Stimulated activated CD4-positive, alpha-beta T cell treated with anti-CD3 and anti-CD28 coated beads, TNF-alpha, amount 100 ng/mL, for 24 hours (primary cell): ENCODE results near the gene C5orf24.
"Not testable (repeated sequence)": the region's sequence is repeated elsewhere in the genome, so short reads cannot be mapped to it uniquely, and the experiment has no call there.

Experiments used
- DNase-seq, 3 experiments: peaks; one replicate each; pipeline ENCODE4 v3.0.0-alpha.2; 2020; ENCODE audit warnings: low read depth in 3 of 3

Gene C5orf24

DNA sequence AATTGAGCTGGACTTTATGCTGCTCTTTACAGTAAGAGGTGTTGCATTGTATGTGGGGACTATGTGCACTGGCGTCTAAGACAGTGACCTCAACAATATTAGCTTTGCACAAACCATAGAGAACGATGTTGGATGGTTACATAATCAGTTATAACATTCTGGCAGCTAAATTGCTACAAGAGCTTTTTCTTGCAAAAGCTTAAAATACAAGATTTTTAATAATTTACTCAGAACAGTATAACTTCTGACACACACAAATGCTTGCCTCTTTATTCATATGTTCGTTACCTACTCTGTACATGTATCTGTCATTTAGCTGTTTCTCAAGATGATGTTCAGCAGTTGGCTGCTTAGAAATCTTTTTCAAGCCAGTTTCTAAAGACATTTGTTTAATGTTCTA is 11.6 kb downstream of the C5orf24 start:
- no peak for DNase-seq

DNA sequence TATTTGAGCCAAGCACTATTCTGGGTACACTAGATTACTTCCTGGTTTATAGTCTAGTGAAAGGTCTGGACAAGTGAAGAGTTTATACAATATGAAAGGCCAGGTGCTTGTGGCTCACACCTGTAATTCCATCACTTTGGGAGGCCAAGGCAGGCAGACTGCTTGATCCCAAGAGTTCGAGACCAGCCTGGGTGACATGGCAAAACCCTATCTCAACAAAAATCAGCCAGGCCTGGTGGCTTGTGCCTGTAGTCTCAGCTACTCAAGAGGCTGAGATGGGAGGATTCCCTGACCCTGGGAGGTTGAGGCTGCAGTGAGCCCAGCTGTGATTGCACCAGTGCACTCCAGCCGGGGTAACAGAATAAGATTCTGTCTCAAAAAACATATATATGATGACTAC is 18.9 kb downstream of the C5orf24 start:
- DNase-seq: no peak

DNA sequence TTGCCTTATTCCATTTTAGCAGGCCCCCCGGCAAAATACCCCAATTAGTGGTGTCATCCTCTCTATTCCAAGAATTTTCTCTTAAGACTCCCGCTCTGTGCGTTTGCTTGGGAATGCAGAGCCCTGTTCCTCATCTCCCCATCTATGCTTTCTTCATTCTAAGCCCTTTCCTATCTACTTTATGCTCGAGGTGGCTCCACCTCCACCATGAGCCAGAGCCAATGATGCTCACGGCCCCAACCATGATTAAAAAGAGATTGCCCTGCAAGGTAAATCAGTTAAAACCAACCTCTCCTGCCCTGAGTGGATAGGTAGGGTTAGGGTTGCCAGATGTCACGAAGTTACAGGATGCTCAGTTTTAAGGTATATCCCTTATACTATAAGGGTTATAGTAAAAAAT is 27.7 kb downstream of the C5orf24 start:
- no peak for DNase-seq

DNA sequence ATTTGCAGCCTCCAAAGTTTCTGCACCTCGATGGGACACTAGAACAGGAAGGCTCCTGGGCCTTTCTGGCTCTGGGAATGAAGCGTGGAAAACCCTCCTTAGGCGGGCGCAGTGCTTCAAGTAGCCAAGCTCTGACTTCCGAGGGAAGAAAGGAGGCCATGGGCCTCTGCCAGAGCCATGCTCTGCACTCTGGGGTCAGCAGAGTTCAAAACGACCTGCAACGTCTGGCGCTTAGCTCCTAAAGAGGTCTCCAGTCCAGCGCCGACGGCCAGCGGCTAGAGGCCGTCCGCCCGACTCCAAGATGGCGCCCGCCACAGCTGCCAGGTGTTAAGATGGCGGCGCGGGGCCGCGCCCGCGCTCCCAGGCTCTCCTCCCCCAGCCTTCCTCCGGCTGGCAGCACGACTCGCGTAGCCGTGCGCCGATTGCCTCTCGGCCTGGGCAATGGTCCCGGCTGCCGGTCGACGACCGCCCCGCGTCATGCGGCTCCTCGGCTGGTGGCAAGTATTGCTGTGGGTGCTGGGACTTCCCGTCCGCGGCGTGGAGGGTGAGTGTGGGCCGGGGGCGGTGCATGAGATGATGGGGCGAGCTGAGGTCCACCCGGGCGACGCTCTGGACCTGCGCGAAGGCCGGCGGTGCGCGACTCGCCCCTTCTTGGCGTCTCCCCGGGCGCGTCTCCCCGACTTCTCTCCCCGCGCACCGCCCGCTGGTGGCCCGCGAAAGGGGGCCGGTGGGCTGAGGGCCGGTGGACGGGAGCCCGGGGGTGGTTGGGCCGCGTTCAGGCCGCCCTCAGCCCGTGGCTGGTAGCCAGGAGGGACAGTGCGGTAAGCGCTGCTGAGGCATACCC is 28.4 kb downstream of the C5orf24 start, which contains the start of gene TXNDC15:
Gene TXNDC15, plus strand, starts transcription at position 385 of the 844 bp plus-strand sequence. Its CDS starts 57 bp downstream, at position 442.
- peak; percentile 65 to 79 (median 65) for DNase-seq

DNA sequence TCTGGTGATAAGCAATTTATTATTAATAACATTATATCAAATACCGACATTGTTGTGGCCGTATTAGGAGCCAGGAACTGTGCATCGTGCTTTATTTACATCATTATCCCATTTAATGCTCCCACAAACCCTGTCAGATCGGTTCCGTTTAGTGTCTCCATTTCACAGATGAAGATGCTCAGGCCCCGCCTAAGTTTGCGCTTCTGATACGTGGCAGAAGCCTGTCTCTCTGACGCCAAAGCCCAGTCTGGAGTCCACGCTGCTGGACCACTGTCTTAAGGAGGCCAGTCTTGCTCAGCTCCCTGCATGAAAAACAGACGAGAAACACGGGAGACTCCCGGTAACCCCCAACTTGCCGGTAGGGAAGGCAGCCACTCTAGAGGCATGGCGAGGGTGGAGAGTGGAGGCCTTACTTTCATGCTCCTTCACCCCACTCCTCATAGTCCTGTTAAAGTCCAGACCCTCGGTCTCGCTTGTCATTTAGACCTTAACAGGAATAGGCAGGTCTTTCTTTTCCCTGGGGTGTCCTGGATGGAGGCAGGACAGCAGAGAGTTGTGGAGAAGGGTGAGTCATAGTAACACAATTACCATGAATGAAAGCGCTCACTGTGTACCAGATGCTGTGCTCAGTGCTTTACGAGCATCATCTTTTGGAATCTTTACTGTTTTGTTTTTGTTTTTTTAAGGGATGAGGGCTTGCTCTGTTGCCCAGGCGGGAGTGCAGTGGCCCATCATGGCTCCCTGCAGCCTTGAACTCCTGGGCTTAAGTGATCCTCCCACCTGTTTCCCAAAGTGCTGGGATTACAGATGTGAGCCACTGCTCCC is 29.3 kb downstream of the C5orf24 start:
- DNase-seq: peak in 2 of 3 experiments; percentile 10 to 35

DNA sequence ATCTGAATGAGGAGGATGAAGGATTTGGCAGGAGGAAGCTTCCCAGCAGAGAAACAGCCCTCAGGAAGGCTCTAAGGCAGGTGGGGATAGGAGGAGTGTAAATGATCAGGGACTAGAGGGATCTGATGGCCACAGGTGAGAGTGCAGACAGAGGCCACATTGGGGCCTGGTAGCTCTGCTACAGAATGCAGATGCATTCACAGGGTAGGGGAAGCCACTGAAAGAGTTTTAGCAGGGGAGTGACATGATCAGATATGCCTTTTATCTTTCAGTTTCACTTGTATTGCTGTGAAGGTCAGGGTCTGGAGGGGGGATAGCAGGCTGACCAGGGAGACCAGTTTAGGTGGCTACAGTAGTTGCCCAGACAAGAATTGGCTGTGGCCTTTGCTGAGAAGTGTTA is 31.4 kb downstream of the C5orf24 start:
- DNase-seq: no peak

DNA sequence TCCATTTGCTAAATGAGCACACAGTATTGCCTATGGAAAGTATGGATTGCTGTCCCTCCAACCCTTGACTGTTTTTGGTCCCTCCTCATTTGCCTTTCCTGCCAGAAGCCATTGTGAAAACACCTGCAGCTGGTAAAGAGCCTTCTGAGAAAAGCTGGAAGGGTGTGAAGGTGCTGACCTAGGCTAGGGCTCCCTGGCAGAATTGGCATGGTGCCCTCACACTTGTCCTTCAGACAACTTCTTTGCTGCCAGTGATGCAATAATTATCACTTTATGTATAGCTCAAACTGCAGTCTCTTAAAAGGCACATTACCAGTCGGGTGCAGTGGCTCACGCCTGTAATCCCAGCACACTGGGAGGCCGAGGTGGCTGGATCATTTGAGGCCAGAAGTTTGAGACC is 32.6 kb downstream of the C5orf24 start:
- no peak for DNase-seq

DNA sequence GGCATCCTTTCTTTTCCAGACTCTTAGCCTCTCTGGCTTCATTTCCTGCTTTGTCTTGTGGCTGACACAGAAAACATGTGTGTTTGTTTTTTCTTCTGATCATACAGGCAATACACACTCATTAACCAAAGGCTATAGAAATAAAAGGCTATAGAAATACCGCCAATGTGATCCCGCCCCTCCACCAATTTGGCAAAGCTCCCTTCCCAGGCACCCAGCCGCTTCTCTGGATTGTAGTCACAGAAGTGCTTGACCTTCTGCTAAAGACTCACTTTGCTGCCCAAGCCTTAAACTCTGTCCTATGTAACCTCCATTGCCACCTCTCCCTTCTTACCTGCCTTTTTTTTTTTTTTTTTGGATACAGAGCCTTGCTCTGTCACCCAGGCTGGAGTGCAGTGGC is 33.7 kb downstream of the C5orf24 start:
- DNase-seq: no peak

DNA sequence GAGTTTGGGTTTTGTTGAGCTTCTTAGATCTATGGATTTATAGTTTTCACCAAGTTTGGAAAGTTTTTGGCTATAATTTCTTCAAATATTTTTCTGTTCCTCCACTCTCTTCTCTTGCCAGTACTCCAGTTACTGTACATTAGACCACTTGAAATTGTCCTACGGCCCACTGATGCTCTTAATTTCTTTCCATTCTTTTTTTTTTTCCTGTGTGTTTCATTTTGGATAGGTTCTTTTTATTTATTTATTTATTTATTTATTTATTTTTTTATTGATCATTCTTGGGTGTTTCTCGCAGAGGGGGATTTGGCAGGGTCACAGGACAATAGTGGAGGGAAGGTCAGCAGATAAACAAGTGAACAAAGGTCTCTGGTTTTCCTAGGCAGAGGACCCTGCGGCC is 35.2 kb downstream of the C5orf24 start:
- DNase-seq: not testable (repeated sequence)

DNA sequence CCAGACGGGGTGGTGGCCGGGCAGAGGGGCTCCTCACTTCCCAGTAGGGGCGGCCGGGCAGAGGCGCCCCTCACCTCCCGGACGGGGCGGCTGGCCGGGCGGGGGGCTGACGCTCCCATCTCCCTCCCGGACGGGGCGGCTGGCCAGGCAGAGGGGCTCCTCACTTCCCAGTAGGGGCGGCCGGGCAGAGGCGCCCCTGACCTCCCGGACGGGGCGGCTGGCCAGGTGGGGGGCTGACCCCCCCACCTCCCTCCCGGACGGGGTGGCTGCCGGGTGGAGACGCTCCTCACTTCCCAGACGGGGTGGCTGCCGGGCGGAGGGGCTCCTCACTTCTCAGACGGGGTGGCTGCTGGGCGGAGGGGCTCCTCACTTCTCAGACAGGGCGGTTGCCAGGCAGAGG is 35.9 kb downstream of the C5orf24 start:
- DNase-seq: not testable (repeated sequence)

DNA sequence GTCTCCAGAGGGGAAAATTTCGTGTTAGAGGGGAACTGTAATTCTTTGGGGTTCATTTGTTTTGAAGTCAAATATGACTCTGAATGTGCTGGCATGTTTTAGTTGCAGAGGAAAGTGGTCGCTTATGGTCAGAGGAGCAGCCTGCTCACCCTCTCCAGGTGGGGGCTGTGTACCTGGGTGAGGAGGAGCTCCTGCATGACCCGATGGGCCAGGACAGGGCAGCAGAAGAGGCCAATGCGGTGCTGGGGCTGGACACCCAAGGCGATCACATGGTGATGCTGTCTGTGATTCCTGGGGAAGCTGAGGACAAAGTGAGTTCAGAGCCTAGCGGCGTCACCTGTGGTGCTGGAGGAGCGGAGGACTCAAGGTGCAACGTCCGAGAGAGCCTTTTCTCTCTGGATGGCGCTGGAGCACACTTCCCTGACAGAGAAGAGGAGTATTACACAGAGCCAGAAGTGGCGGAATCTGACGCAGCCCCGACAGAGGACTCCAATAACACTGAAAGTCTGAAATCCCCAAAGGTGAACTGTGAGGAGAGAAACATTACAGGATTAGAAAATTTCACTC is 41.9 kb downstream of the C5orf24 start:
- no peak for DNase-seq

DNA sequence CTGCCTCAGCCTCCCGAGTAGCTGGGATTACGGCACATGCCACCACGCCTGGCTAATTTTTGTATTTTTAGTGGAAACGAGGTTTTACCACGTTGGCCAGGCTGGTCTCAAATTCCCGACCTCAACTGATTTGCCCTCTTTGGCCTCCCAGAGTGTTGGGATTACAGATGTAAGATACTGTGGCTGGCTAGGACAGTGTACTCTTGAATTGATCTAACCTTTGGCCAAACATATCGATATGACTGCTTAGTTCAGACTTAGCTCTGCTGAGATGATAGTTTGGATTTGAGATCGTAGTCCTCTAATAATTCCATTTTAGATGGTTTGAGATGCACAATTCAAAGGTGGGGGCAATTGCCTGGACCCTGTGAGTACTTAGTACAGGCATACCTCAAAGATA is 43.6 kb downstream of the C5orf24 start:
- DNase-seq: no peak

DNA sequence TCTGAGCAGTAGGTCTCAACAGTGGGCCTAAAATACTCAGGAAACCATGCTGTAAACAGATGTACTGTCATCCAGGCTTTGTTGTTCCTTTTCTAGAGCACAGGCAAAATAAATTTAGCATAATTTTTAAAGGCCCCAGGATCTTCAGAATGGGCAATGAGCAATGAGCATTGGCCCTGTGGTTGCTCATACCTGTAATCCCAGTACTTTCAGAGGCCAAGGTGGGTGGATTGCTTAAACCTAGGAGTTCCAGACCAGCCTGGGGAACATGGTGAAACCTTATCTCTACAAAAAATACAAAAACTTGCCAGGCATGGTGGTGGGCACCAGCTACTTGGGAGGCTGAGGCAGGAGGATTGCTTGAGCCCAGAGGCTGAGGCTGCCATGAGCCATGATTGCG is 45.7 kb downstream of the C5orf24 start:
- DNase-seq: no peak

DNA sequence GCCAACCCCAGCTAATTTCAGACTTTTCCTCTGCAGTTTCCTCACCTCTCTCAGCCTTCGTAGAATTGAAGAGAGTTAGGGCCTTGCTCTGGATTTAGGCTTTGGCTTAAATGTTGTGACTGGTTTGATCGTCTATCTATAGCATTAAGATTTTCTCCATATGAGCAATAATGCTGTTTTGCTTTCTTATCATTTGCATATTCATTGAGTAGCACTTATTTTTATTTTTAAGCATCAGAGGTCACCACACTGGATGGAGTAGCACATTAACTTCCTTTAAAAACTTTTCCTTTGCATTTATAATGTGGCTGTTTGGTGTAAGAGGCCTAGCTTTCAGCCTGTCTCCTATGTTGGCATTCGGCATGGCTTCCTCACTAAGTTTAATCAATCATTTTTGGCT is 46.5 kb downstream of the C5orf24 start:
- no peak for DNase-seq

DNA sequence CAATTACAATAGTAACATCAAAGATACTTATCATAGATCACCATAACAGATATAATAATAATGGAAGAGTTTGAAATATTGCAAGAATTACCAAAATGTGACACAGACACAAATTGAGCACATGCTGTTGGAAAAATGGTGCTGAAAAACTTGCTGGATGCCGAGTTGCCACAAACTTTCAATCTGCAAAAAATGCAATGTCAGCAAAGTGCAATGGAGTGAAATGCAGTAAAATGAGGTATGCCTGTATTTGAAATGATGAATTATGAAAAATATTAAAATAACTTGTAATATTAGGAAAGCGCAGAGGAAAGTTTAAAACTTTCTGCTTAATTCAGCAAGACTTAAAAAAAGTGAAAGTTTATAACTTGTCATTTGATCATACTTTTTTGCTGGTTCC is 47.2 kb downstream of the C5orf24 start:
- no peak for DNase-seq

DNA sequence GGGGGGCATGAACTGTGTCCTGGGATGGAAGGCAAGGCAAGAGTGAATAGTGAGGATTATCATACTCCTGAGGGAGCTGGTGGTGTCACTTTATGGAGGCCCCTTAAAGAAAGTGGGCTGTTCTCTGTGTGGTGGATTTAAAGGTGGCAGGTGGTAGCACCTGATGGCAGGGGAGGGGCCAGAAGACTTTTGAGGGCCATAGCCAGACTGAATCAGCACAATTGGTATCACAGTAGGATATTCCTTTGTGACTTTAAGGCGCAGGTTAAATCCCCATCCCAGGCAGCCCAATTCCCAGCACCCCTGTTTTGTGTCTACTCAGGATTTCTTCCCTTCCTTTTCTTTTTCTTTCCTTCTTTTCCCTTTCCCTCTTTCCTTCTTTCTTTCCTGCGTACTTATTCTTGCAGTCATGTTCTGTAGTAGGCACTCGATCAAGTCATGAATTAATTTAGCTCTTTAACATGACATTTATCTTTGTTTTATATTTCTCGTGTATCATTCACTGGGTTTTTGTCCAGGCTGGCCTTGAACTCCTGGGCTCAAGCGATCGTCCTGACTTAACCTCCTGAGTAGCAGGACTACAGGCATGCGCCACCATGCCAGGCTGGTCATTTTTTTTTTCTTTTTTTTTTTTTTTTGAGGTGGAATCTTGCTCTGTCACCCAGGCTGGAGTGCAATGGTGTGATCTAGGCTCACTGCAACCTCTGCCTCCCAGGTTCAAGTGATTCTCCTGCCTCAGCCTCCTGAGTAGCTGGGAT is 48.2 kb downstream of the C5orf24 start:
- DNase-seq: no peak

DNA sequence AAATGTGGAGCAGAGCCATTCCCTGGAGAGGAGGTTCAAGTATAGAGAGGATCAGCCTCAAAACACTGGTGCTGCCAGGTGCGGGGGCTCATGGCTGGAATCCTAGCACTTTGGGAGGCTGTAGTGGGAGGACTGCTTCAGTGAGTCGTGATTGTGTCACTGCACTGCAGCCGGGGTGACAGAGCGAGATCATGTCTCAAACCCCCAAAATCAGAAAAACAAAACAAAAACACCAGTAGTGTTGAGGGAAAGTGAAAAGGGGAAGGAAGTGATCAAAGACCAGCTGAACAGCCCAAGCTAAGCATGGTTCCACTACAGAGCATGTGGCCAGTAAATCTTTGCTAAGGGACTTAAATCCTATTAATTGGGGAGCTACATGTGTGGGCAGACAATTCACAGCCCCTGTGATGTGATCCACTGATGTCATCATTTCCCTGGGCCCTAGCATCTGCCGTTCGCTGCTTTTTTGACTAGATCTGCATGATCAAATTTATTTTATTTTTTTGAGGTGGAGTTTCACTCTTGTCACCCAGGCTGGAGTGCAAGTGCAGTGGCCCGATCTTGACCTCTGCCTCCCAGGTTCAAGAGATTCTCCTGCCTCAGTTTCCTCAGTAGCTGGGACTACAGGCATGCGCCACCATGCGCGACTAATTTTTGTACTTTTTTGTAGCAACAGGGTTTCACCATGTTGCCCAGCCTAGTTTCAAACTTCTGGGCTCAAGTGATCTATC is 56.5 kb downstream of the C5orf24 start:
- no peak for DNase-seq

DNA sequence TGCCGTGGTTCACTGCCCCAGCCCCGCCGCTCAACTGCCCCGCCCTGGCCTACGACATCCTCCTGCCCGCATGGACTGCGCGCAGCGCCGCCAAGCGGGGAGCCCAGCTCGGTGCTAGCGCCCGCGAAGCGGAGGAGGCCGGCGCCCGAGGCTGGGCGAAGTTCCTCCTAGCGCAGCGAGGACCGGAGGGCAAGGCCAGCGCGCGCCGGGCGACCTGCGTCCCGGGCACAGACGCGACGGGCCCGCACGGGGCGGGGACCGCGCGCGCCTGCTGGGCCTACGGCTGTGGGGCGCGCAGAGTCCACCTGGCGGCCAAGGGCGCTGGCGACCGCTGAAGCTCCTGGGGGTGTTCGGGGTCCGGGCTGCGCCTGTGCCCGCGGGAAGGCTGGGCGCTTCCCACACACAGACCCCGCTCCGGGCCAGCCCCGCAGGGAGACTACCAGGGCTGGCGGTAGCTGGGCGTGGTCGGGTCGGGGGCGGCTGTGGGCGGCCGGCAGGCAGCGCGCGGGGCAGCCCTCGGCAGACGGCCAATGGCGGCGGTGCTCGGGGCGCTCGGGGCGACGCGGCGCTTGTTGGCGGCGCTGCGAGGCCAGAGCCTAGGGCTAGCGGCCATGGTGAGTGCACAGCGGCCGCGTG is 59.0 kb downstream of the C5orf24 start, which contains the start of gene PCBD2:
Gene PCBD2, plus strand, starts transcription at position 522 of the 636 bp plus-strand sequence. Its CDS starts 9 bp downstream, at position 531.
- peak; percentile 82 to 93 (median 83) for DNase-seq

DNA sequence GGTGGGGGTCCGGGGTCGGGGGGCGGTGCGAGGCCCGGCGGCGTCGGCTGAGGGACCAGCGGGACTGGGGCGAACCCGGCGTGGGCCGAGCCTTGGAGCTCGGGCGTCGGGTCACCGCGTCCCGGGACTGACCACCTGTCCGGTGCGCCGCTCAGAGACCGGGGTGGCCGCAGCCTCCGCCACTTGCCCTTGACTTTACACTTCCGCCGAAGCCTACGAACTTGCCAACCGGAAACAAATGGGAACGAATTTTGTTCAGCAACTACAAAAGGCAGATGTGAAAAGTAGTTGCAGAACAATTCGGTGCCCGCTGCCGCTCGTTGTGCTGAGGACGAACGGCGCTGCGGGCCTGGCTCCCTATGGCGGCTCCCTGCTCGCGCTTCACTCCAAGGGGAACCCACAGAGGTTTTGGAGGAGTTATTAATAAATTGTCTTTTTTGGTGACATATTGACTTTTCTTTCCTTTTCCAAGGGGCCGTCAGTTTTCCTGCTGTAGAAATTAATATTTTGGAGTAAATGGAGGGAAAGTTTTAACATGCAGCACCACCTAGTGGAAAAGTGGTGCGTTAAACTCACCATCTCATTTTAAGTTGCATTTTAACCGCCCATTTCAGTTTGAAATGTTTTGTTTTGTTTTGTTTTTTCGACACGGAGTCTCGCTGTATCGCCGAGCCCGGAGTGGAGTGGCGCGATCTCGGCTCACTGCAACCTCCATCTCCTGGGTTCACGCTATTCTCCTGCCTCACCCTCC is 59.7 kb downstream of the C5orf24 start:
- DNase-seq: peak; percentile 34 to 54 (median 40)

DNA sequence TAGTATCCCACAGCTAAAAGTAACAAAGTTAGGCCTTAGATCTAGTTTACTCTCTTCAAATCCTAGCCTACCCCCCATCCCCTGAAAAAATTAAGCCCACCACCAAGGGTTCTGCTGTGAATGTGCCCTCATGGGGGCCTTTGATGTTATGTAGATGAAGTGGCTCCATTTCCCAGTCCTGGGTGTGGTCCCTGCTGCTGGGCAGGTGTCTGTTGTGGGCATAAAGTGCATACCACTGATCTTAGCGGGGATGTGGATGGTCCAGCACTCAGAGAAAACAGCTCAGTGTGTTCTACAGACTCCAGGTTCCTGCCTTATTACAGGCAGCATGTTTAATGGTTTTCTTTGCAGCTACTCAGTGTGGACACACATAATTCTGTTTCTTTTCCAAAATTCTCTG is 61.0 kb downstream of the C5orf24 start:
- DNase-seq: no peak
